ENCODE results near the gene LPP.

DNA sequence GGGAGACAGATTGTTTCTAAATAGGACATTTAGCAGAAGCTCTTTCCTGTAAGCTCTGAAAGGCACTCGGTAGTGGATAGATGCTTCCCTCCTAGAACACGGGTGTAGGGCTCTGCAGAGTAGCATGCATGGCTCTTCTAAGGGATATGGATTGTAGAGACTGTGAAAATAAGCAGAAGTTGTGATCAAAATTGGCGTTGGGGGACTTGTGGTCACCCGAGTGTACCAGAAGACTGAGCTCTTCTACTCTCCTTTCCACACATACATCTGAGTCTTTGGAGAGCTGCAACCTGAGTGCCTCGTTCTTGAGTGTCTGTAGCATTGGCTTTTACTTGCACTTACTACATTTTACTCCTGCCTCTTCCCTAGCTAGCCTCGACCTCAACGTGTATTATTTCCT is 197.7 kb downstream of the LPP start:
- TF ChIP-seq, protein P1, sequence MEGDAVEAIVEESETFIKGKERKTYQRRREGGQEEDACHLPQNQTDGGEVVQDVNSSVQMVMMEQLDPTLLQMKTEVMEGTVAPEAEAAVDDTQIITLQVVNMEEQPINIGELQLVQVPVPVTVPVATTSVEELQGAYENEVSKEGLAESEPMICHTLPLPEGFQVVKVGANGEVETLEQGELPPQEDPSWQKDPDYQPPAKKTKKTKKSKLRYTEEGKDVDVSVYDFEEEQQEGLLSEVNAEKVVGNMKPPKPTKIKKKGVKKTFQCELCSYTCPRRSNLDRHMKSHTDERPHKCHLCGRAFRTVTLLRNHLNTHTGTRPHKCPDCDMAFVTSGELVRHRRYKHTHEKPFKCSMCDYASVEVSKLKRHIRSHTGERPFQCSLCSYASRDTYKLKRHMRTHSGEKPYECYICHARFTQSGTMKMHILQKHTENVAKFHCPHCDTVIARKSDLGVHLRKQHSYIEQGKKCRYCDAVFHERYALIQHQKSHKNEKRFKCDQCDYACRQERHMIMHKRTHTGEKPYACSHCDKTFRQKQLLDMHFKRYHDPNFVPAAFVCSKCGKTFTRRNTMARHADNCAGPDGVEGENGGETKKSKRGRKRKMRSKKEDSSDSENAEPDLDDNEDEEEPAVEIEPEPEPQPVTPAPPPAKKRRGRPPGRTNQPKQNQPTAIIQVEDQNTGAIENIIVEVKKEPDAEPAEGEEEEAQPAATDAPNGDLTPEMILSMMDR (IDR thresholded peaks at IDR 0.05; ENCODE audit: low read length) = no peak
- TF ChIP-seq EZH2 (optimal IDR thresholded peaks at IDR 0.05; ENCODE audit: low read depth, low read length) = no peak

Measured in MM.1S (cell line).